Hair follicle dermal papilla cell (primary cell): ENCODE data around the gene ARHGAP29. TPM values are rescaled to one million over a fixed set of nuclear protein-coding genes. Genes with fewer than 3 reads are reported as not detected.

Experiments
- total RNA-seq: library from RNA; depleted of rRNA; stranded (reverse); fragments of >200 nt; gene quantifications from 2 replicates; pipeline ENCODE4 v1.2.3, GENCODE V29; 2012

Gene ARHGAP29
- 187 and 219 TPM in 2 replicates for total RNA-seq

GRCh38 chr1:94237291-94238226 lies at the start of gene ARHGAP29:
Gene ARHGAP29 (minus strand): TSS chr1:94237584. CDS start chr1:94231611, 5,973 bp downstream.

Other genes starting within 250 kb of the ARHGAP29 start
- 0.85 and 2.4 TPM in 2 replicates for gene ABCA4, start 116.4 kb downstream of the ARHGAP29 start, total RNA-seq
- gene ABCD3, start 180.8 kb upstream of the ARHGAP29 start, total RNA-seq: 31.2 and 32.8 TPM in 2 replicates